BE2C (cell line): ENCODE results near the gene RBMS1.

Source experiments
- DNase-seq: peaks from one replicate; pipeline ENCODE4 v3.0.0-alpha.2; 2020
- H3K27me3 ChIP-seq: fragments of 250-450 bp; sonication (Bioruptor Pico); 2 replicates; pipeline ENCODE4 v1.5.1; 2020; ENCODE audit warnings: mild to moderate bottlenecking
- H3K36me3 ChIP-seq: fragments of 250-450 bp; sonication (Bioruptor Pico); 2 replicates; pipeline ENCODE4 v1.5.1; 2020; ENCODE audit warnings: mild to moderate bottlenecking
- H3K4me1 ChIP-seq: fragments of 250-450 bp; sonication (Bioruptor Pico); 2 replicates; pipeline ENCODE4 v1.5.1; 2020
- H3K4me3 ChIP-seq: 2 replicates; pipeline ENCODE4 v1.5.1; 2011; ENCODE audit warnings: low read depth, low read length
- H3K9me3 ChIP-seq: fragments of 250-450 bp; sonication (Bioruptor Pico); 2 replicates; pipeline ENCODE4 v1.5.1; 2020
- TF ChIP-seq, protein P1 (sequence below): IDR thresholded peaks from 2 replicates; pipeline ENCODE4 v1.5.1; 2012; ENCODE audit warnings: mild to moderate bottlenecking, low read depth, low read length

The RBMS1 gene

DNA sequence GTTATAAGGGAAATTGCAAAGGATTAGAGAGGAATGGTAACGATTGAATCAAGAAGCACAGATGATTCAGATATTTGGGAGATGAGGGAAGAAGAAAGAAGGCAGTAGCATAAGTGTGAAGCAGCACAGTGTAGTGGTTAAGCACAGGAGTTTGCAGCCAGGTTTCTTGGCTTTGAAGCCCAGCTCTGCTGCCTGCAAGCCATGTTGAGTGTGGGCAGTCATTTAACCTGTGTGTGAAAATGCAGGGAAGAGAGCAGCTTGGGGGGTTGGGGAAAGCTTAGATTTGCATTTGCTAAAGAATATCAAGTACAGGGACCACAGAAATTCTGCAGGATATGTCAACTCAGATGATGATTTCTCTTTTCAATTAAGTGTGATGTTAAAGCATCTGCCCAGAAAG, 21.5 kb upstream of the RBMS1 start:
- TF ChIP-seq, protein P1, sequence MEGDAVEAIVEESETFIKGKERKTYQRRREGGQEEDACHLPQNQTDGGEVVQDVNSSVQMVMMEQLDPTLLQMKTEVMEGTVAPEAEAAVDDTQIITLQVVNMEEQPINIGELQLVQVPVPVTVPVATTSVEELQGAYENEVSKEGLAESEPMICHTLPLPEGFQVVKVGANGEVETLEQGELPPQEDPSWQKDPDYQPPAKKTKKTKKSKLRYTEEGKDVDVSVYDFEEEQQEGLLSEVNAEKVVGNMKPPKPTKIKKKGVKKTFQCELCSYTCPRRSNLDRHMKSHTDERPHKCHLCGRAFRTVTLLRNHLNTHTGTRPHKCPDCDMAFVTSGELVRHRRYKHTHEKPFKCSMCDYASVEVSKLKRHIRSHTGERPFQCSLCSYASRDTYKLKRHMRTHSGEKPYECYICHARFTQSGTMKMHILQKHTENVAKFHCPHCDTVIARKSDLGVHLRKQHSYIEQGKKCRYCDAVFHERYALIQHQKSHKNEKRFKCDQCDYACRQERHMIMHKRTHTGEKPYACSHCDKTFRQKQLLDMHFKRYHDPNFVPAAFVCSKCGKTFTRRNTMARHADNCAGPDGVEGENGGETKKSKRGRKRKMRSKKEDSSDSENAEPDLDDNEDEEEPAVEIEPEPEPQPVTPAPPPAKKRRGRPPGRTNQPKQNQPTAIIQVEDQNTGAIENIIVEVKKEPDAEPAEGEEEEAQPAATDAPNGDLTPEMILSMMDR, result no peak
- H3K36me3 ChIP-seq, result no peaks in the 10 kb centered on the region

DNA sequence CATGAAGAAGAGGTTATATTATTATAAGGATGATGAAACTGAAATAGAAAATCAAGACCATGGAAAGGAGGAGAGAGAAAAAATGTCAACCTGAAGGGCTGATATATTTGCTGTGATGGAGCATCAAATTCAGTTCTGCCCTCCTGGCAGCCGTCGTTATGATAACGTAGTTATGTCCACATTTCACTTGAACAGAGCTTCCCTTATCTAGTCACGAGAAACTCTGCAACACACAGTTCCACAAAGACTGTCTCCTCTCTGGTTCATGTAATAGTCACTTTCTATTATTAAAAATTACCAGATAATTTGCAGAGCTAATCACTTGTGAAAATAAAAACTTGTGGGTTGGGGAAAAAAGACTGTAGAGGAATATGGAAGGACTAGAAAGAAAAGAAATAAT, 19.5 kb upstream of the RBMS1 start:
- peak; percentile 48 for DNase-seq
- peaks cover 15% of the 10 kb centered on the region for H3K4me1 ChIP-seq
- TF ChIP-seq, protein P1, result no peak
- no peaks in the 10 kb centered on the region for H3K36me3 ChIP-seq
- H3K4me3 ChIP-seq, result no peak overlapping the region
- no peaks in the 10 kb centered on the region for H3K9me3 ChIP-seq
- H3K27me3 ChIP-seq, result no peaks in the 10 kb centered on the region

More for the DNA sequence above, 21.5 kb upstream of the RBMS1 start:
- H3K4me3 ChIP-seq, result no peak overlapping the region
- no peaks in the 10 kb centered on the region for H3K27me3 ChIP-seq
- DNase-seq, result no peak
- no peaks in the 10 kb centered on the region for H3K9me3 ChIP-seq
- peaks cover 15% of the 10 kb centered on the region for H3K4me1 ChIP-seq

DNA sequence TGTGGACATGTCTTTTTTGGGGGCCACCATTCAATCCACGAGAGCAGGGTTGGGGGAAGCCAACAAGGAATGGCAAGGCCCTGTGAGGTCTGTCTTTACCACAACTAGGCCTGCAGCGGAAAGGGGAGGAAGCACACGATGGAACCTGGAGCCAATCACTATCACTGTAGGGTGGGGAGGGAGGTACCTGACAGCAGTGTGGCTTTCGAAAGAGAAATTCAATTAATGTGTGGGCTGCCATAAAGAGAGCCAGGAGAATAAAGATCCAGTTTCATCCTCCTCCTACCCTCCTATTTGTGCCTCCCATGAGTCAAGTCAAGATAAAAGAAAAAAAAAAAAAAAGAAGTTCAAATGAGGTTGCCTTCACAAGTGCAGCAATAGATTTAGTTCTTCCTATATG, 18.9 kb upstream of the RBMS1 start:
- DNase-seq, result peak; percentile 51
- Histone ChIP-seq H3K4me1 (peaks cover 15% of the 10 kb centered on the region), H3K9me3 (no peaks in the 10 kb centered on the region), H3K36me3 (no peaks in the 10 kb centered on the region), H3K4me3 (no peak overlapping the region), H3K27me3 (no peaks in the 10 kb centered on the region)
- TF ChIP-seq, protein P1, result no peak

DNA sequence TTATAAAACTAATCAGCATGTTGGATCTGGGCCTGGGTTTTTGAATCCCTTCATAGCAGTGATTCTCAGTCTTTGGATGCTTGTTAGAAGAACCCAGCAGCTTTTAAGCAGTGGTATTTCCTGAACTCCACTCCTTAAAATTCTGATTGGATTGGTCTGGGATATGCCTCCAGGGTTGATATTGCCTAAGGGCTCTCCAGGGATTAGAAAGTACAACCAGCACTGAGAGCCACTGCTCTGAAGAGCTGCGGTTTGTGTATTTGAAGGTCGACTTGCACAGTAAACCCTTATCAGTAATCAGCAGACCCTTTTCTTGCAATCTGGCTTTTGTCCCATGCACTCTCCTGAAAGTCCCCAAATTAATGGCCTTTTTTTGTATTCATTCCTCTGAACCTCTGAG, 17.0 kb upstream of the RBMS1 start:
- Histone ChIP-seq H3K27me3 (no peaks in the 10 kb centered on the region), H3K4me3 (no peak overlapping the region), H3K4me1 (peaks cover 15% of the 10 kb centered on the region), H3K9me3 (no peaks in the 10 kb centered on the region), H3K36me3 (no peaks in the 10 kb centered on the region)
- DNase-seq, result peak; percentile 75
- TF ChIP-seq, protein P1, result no peak

DNA sequence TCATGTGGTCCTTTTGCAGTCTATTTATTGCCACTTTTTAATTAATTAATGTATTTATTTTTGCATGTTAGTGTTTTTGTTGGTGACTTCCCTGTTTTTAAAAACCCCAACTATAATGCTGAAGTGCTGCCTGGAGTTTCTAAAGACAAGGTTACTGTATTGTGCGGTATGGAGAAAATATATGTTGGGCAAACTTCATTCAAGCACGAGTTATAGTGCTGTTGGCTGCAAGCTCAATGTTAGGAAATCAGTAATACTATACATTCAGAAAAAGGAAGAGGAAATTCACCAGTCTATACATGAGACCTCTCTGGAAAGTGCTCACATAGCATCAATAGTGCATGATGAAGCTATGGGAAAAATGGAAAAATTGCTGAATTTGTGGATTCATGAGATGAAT, 15.4 kb upstream of the RBMS1 start:
- H3K4me3 ChIP-seq, result no peak overlapping the region
- TF ChIP-seq, protein P1, result no peak
- no peaks in the 10 kb centered on the region for H3K27me3 ChIP-seq
- H3K9me3 ChIP-seq, result no peaks in the 10 kb centered on the region
- peaks cover 15% of the 10 kb centered on the region for H3K4me1 ChIP-seq
- no peak for DNase-seq
- no peaks in the 10 kb centered on the region for H3K36me3 ChIP-seq

DNA sequence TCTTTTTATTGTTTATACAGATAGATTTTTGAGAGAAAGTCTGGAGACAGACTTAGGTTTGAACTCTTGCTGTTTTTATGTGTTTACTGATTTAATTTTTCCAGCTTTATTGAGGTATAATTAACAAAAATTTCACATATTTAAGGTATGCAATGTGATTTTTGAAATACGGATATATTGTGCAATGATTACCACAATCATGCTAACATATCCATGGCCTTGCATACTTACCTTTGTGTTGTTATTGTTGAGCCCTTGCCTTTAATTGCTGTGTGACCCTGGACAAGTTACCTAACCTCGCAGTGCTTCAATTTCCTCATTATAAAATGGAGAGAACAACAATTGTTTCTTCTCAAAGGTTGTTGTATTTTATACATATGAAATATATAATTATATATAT, 13.9 kb upstream of the RBMS1 start:
- Histone ChIP-seq H3K4me3 (no peak overlapping the region), H3K9me3 (no peaks in the 10 kb centered on the region), H3K27me3 (no peaks in the 10 kb centered on the region), H3K36me3 (no peaks in the 10 kb centered on the region), H3K4me1 (peaks cover 12% of the 10 kb centered on the region)
- no peak for DNase-seq
- TF ChIP-seq, protein P1, result no peak
